Measurements from ENCODE around the gene LRRC8A.

LRRC8A gene

GRCh38 chr9:128894764-128895163, 12.8 kb downstream of the LRRC8A start:
- TF ChIP-seq CTCF (IDR thresholded peaks at IDR 0.05): no peak

- no peak for TF ChIP-seq CTCF (IDR thresholded peaks at IDR 0.05)
Measured at GRCh38 chr9:128895556-128895955, 13.6 kb downstream of the LRRC8A start.

GRCh38 chr9:128898382-128898781, 16.4 kb downstream of the LRRC8A start:
- no peak for TF ChIP-seq CTCF (IDR thresholded peaks at IDR 0.05)

- TF ChIP-seq CTCF (IDR thresholded peaks at IDR 0.05): no peak
Measured at GRCh38 chr9:128898845-128899565, 17.1 kb downstream of the LRRC8A start.

GRCh38 chr9:128899566-128900322, 17.8 kb downstream of the LRRC8A start:
- TF ChIP-seq CTCF (IDR thresholded peaks at IDR 0.05): no peak

- no peak for TF ChIP-seq CTCF (IDR thresholded peaks at IDR 0.05)
Measured at GRCh38 chr9:128901379-128901778, 19.4 kb downstream of the LRRC8A start.

- TF ChIP-seq CTCF (IDR thresholded peaks at IDR 0.05): no peak
Measured at GRCh38 chr9:128901822-128902221, 19.9 kb downstream of the LRRC8A start.

All from LNCAP (cell line).